PC-3 (cell line): ENCODE measurements around the gene KIF15.

ENCODE experiments used
- CTCF ChIP-seq: fragments of 300-600 bp; sonication (generic); conservative IDR thresholded peaks from 2 replicates; pipeline ENCODE4 v1.5.1; 2017; ENCODE audit warnings: antibody characterized with exemption, low read depth, mild to moderate bottlenecking, low read length
- EZH2 ChIP-seq: fragments of 300-600 bp; sonication (generic); IDR thresholded peaks from one replicate; pipeline ENCODE4 v1.6.1; 2017; ENCODE audit warnings: antibody characterized with exemption, mild to moderate bottlenecking, low read length; ENCODE audit not compliant: unreplicated experiment
- EZH2phosphoT487 ChIP-seq: fragments of 300-600 bp; sonication (generic); IDR thresholded peaks from 2 replicates; pipeline ENCODE4 v1.6.1; 2018; ENCODE audit warnings: mild to moderate bottlenecking, antibody characterized with exemption, low read length, borderline replicate concordance

- TF ChIP-seq EZH2phosphoT487 (no peak), EZH2 (no peak), CTCF (no peak)
These were observed 26.9 kb upstream of the KIF15 start for GRCh38 chr3:44734646-44735168.
